C4-2B (cell line): ENCODE results near the gene RAD51C.

Experiments
- H3K27ac ChIP-seq: fragments of 450-650 bp; 2 replicates; pipeline ENCODE4 v1.5.1; 2017
- CTCF ChIP-seq: fragments of 450-650 bp; conservative IDR thresholded peaks from 2 replicates; pipeline ENCODE4 v1.5.1; 2017; ENCODE audit warnings: mild to moderate bottlenecking
- ZFX ChIP-seq: fragments of 450-650 bp; IDR thresholded peaks from 2 replicates; pipeline ENCODE4 v1.6.1; 2017

RAD51C gene

GRCh38 chr17:58755269-58755576 is 62.8 kb downstream of the RAD51C start:
- TF ChIP-seq CTCF = no peak
- TF ChIP-seq ZFX = no peak
- H3K27ac ChIP-seq = no peak overlapping the region

GRCh38 chr17:58755577-58756245 is 63.3 kb downstream of the RAD51C start, which contains the start of gene PPM1E:
TSS of gene PPM1E (plus strand) at chr17:58755854.
- TF ChIP-seq ZFX = no peak
- no peak for TF ChIP-seq CTCF
- H3K27ac ChIP-seq = peak within 1 kb of the TSS; percentile 26; the same call in 1 of the 2 replicates

- TF ChIP-seq CTCF (no peak), ZFX (no peak)
- H3K27ac ChIP-seq = peak overlapping the region; percentile 26; the same call in 1 of the 2 replicates
Observed at GRCh38 chr17:58756246-58757161, 64.1 kb downstream of the RAD51C start.

GRCh38 chr17:58757162-58757613 is 64.8 kb downstream of the RAD51C start:
- no peak overlapping the region for H3K27ac ChIP-seq
- TF ChIP-seq ZFX (no peak), CTCF (no peak)

GRCh38 chr17:58758890-58759289 is 66.5 kb downstream of the RAD51C start:
- TF ChIP-seq CTCF (no peak), ZFX (no peak)
- no peak overlapping the region for H3K27ac ChIP-seq

GRCh38 chr17:58759522-58759921 is 67.1 kb downstream of the RAD51C start:
- no peak for TF ChIP-seq ZFX
- TF ChIP-seq CTCF = no peak
- no peak overlapping the region for H3K27ac ChIP-seq

GRCh38 chr17:58760248-58760647 is 67.8 kb downstream of the RAD51C start:
- no peak overlapping the region for H3K27ac ChIP-seq
- no peak for TF ChIP-seq ZFX
- TF ChIP-seq CTCF = no peak
